Fibroblast of the conjunctiva (primary cell): ENCODE data around the gene TMEM181.
"Not testable (repeated sequence)": the region's sequence is repeated elsewhere in the genome, so short reads cannot be mapped to it uniquely, and the experiment has no call there.

ENCODE experiments used
- DNase-seq: peaks from one replicate; pipeline ENCODE4 v3.0.0-alpha.2; 2010; ENCODE audit warnings: low read depth

Gene TMEM181

DNA sequence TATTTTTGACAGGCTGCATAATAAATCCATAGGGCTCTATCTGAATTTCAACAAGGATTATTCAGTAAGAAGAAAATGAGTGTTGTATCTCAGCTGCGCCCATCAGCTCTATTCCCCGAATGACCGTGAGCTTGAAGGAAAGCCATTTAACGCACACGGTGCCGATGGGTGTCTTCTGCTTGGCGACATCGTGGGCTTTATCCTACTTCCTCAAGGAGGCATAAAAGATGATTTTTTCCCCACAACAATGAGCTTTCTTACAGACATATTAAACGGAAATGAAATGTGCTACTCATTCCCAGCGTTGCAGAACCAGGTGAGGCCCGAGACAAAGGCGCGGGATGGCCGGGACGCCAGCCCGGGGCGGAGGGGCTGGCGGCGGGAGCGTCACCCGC, 83.9 kb downstream of the TMEM181 start:
- no peak for DNase-seq

DNA sequence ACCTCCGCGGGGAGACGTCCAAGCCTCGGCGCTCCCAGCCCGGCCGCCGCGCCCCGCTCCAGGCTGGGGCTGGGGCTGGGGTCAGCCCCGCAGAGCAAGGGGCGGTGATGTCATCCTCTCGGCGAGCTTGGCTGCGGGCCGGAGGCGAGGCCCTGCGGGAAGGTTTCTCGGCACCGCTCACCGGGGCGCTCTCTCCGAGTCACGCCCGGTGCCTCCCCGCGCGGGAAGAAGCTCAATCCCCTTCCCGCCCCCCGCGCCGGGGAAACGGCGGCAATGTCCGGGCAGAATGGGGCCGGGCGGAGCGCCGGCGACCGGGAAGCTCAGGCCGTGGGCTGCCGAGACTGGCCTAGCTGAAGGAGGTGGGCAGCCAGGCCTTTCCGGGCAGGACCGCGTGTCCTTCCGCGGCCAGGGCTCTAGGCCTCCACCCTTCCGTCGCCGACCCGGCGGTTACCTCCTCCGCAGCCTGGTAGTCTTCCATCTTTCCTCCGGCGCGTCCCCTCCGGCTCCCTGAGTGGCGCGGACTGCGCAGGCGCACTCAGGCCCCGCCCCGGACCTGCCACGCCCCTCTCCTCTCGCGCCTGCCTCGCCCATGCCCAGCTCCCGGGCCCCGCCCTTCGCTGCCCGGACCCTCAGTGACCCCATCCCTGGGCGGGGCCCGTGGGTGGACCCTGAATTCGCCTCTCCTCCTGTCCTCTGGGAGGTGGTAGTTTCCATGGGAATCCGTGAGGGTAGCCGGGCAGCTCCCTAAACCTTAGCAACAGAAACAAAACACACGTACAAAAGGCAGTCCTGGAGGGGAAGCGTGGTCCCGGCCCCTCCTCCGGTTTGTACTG, 84.6 kb downstream of the TMEM181 start, which contains the start of gene DYNLT1:
Gene DYNLT1, minus strand, starts transcription at position 513 of the 833 bp plus-strand sequence. Its CDS starts 35 bp downstream, at position 478.
- DNase-seq, result peak; percentile 87

DNA sequence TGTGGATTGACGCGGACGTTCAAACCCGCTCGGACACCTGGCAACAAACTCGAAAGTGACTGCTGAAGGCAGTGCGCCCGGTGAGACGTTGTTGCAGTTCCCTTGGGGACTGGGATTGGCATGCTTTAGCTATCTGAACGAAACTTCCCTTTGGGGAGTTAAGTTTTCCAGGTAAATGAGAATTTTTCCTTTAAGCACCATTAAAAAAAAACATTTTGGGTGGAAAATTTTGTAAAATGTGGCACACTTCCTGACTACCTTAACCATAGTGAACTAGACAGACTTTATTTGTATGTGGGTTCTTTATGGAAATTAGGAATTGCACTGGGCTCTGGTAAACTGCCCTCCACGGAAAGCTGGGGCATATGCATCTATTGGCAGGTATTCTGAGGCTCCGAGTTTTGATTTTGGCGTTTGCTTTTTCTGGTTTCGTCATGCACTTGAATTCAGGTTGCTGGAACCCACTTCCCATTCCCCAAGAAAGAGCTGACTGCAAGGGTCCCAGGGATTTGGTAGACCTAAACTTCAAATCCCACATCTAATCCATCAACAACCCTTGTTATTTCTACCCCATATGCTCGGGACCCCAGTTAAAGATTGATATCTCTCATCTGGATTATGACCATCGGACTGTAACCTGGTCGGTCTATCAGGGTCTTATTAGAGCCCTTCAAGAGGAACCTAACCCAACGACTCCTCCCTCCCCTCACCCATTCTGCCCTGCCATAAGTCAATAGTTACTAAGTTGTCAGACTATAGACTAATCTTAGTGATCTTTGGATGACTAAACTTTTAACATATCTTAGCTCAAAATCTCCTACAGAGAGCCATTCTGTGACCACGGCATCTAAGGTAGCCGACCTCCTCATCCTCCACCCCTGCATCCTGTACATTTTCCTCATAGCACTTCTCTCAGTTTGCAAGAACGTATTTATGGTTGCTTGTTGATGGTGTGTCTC, 85.5 kb downstream of the TMEM181 start:
- DNase-seq, result no peak

DNA sequence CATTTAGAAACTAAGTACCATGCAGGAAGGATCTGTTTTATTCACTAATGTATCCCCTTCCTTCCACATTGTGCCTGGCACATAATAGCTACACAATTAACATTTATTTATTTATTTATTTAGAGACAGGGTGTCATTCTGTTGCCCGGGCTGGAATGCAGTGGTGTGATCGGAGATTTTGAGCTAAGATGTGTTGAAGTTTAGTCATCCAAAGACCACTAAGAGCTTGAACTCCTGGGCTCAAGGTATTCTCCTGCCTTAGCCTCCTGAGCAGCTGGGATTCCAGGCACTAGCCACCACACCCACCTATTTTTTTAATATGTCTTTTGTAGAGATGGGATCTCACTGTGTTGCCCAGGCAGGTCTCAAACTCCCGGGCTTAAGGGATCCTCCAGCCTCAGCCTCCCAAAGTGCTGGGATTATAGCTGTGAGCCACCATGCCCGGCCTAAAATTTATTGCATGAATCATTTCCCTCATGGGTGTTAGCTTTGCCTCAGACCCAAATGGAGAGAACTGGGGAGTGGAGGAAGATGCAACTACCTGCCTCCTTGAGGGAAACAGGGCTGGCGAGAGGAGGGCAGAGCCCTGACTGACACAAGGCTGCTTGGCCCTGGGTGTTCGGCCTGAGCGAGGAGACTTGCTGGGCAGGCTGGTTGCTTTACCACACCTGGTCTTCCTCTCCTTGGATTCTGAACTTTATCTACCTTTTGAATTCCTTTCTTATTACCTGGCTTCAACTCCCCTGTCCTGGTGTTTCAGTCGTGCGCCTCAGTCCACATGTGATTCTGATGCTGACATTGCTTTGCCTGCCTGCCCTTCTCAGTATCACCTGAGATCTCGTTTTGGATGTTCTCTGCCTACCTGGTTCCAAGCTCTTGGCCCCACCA, 86.4 kb downstream of the TMEM181 start:
- DNase-seq, result no peak

DNA sequence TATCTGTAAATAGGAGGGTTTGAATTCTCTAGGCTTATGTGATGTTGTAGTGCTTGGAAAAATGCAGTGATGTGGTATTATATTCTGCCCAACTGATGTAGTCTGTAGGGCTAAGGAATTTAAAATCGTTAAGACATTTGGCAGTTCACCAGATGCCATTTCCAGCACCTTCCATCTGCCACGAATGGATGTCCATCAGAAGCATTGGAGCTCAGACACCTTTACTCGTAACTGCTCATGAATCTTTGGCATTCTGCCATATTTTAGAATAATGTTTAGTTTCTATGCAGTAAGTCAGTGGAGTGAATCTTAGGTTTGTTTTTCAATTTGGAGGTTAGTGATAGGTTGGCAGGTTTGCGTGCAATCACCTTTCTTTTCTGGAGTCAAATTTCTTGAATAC, 87.6 kb downstream of the TMEM181 start:
- no peak for DNase-seq

DNA sequence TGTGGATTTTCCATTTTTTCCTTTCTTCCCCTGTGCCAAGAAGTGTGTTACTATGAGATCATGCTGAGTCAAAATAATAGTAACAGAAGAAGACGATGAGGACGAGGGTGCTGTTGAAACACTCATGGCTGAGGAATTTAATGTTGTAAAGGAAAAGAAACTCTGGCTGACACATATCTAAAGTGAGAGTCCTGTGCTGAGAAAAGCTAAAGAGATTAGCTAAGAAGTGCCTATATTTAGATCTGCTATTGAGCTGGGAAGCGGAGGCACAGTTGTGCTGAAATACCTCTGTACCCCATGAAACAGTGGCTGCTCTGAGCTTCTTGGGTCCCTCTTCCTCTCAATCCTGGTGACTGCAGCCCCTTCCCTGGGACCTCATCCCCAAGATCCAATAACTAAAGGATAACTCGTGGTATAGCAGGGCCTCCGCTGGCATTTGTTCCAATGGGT, 88.8 kb downstream of the TMEM181 start:
- peak; percentile 56 for DNase-seq

DNA sequence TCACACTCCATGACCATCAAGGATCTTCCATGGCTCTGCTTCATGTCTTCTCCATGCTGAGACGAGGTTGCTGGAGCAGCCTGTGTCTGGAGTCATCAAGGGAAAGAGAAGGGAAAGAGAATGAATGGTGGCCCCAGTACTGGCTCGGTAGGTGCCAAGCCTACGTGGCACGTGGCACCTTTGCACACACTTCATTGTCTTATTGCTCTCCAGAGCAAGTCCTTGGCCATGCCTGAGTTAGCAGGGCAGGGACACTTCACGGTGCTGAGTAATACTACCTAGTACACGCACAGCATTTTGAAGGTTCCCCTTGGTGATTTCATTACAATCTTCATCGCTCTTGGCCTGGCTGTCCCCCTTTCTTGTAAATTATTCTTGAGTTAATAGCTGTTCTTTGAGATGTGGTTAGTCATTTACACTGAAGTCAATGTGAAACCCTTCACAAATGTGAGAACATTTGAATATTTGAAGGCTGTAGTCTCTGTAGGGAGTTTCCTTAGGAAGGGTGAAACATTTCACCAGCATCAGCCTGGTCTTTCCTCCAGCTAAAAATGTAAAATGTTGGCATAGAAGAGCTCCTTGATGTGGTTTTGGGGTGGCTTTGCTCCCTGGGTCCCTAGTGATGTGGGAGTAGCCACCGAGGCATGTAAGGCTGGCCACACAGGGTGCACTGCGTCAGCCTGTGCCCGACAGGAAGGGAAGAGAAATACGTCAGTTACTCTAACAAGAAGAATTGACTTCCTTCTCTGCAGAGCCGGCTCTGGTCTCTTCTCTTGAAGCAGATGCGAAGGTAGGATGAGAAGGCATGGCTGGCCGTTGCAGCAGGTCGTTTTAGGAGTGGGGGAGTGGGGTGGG, 89.6 kb downstream of the TMEM181 start, which contains the start of gene SYTL3:
Gene SYTL3, plus strand, starts transcription at position 766 of the 855 bp plus-strand sequence. CDS start 13,215 bp downstream, outside the sequence.
- DNase-seq, result no peak

DNA sequence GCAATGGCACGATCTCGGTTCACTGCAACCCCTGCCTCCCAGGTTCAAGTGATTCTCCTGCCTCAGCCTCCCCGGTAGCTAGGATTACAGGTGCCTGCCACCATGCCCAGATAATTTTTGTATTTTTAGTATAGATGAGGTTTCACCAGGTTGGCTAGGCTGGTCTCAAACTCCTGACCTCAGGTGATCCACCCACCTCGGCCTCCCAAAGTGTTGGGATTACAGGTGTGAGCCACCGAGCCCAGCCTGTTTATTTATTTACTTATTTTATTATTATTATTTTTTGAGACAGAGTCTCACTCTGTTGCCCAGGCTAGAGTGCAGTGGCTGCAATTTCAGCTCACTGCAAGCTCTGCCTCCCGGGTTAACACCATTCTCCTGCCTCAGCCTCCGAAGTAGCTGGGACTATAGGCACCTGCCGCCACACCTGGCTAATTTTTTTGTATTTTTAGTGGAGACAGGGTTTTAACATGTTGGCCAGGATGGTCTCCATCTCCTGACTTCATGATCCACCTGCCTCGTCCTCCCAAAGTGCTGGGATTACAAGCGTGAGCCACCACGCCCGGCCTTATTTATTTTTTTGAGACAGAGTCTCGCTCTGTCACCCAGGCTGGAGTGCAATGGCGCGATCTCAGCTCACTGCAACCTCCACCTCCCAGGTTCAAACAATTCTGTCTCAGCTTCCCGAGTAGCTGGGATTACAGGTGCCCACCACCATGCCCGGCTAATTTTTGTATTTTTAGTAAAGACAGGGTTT, 92.3 kb downstream of the TMEM181 start:
- not testable (repeated sequence) for DNase-seq

DNA sequence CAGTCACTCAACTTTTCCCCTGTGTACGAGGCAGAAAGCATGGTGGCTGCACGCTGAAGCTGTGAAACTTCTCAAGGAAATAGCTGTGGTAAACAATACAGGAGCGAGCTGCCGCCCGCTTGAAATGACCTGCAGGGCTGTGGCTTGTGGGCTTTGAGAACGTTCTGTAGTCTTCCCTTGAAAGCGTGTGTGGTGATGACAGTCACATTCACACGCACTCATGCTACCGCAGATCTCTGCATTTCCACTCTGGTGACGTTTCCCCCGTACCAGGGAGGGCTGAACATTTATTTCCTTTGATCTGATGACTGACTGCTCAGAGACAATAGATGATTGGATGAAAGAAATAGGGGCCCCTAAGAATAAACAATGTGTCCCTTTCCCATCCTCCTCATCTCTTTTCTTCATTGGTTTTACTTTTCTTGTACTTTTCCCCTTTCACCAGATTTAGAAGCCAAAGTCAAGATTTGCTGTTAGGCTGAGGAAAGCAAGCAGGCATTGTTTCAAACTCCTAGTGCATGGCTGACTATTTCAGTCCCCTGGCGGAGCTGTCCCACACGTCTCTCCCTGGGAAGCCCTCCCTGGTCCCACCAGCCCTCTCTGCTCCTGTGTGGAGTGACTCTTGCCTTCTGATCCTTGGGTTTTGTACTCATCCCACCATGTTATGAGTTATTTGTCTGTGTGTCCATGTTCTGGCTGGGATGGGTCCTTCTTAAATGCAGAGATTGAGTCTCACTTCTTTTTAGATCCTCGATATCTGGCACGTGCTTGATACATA, 93.9 kb downstream of the TMEM181 start:
- no peak for DNase-seq

DNA sequence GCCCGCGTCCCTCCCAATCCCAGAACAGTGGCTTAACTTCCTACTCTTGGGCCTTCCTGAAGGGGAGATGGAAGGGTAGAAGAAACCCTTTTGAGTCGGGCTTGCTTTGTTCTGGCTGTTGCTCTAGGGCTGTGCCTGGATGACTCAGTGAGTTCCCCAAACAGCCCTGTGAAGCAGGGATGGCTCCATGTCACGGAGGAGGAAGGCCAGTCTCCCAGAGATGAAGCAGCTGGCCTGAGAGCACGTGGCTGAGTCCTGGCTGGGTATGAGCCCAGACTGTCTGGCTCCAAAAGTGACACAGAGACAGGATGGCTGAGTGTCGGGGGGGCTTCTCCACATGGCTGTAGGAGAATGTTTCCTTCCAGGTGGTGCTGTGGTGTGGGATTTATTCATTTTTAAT, 94.6 kb downstream of the TMEM181 start:
- no peak for DNase-seq

DNA sequence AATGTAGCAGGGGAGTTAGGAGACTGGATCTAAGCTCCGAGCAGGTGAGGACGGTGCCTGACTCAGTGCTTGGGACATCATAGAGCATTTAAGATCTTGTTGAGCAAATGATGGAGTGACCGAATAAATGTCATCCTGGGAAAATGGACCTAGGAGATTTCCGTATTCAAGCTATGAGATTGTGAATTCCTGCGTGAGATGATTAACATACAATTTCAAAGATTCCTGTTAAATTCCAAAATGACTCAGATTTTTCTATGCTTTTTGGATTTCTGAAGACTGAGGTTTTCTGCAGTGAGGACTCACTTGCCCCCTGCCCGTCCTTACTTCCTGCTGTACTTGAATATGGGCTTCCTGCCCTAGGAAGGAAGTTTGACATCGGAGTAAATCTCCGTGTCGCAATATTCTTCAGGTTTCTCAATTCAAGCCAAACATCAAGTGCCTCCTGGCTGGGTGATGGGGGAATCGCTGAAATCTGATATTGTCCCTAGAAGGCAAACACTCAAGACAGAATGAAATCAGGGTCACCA, 95.1 kb downstream of the TMEM181 start:
- no peak for DNase-seq

DNA sequence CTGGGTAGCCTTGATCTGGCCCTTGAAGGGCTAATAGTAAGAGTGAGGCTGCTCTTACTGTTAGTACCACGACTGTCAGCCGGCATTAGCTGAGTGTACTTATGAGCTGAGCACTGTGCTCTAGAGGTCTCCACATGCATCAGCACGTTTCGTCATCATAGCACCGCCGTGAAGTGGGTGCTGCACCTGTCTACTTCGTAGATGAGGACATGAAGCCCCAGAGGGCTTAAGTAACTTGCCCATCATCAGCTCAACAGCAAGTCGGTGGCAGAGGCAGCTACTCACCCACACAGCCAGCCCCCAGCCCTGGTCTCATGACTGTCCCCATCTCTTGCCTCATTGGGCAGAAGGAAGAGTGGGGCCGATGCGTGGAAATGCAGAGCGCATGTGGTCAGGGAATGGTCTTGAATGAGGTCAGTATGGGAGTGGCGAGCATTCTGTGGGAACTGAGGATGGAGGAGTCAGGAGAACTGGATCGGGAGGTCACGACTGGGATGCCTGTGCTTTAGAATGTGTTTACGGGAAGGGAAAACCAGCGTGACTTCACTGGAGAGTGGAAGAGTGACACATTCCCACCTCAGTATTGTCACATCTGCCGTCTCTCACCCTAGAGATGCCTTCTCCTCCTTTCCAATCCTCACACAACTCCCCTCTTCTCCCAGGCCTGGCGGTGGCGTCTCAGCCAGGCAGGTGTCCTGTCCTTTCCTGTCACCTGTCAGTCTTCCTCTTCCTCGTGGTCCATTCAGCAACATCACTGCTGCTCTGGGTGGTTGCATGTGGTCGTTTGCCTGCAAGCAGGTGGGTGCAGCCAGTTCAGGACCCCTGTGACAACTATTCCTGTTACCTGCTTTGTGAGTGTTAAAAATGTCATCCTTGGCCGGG, 95.9 kb downstream of the TMEM181 start:
- no peak for DNase-seq

DNA sequence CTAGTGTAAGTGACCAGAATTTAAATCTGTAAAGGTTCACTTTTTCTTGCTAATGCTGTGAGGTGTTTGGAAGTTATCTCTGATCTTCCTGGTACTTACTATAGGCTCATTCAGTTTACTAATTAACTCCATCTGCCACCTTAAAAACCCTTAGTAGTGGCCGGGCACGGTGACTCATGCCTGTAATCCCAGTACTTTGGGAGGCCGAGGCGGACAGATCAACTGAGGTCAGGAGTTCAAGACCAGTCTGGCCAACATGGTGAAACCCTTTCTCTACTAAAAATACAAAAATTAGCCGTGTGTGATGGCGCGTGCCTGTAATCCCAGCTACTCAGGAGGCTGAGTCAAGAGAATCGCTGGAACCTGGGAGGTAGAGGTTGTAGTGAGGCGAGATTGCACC, 97.1 kb downstream of the TMEM181 start:
- DNase-seq, result peak; percentile 47

DNA sequence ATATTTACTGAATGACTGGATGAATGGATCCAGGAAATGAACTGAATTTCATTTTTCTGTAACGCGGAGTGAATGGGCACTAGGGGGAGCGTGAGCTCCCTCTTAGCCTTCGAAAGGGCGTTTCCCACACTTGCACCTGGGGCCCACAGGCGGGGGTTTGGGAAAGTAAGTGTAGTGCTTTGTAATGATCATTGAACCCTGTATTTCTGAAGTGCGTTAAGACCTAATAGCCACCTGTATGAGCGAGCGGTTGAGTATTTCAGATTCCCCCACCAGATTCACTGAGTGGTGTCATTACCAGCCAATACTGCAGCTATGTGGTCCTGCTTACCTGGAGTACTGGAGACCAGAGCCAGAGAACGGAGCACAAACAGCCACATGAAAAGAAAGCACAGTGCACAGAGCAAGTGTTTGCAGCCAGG, 100.5 kb downstream of the TMEM181 start:
- no peak for DNase-seq

DNA sequence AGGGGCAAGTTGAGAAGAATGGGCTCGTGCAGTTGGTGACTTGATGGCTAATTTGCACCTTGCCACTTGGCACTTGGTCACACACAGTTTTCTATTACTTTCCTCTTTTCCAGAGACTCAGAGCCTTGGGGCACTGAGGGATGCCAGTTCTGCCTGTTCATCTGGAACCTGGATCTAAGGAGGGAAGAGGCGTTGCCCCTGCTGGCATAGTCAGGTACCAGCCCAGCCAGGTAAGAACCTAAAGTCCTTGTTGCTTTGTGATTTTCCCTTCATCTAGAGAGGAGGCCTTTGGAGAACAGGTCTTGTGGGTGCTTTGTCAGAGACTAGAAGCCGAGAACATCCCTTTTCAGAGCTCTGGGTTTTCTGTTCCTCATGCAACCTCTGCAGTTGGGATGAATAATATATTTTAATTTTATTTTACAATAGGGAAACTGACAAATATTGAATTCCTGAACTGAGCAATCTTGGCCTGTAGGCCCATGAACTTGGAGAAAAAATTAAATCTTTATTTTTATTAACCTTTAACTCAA, 101.3 kb downstream of the TMEM181 start:
- DNase-seq, result no peak

DNA sequence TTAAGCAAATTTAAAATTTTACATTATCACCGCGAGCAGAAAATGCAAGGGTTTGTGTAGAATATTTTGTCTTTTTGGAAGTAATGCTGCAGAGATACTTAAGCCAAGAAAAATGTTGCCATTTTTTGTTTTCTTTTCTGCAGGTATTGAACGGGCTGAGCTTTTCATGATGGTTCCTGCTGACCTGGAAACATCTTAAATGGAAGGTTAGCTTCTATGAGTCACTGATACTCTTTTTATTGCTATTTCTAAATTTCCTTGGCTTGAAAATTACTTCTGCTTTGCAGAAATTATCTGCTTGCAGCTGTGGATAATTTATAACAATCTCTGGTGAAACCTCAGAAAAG, 102.7 kb downstream of the TMEM181 start:
- DNase-seq, result no peak

DNA sequence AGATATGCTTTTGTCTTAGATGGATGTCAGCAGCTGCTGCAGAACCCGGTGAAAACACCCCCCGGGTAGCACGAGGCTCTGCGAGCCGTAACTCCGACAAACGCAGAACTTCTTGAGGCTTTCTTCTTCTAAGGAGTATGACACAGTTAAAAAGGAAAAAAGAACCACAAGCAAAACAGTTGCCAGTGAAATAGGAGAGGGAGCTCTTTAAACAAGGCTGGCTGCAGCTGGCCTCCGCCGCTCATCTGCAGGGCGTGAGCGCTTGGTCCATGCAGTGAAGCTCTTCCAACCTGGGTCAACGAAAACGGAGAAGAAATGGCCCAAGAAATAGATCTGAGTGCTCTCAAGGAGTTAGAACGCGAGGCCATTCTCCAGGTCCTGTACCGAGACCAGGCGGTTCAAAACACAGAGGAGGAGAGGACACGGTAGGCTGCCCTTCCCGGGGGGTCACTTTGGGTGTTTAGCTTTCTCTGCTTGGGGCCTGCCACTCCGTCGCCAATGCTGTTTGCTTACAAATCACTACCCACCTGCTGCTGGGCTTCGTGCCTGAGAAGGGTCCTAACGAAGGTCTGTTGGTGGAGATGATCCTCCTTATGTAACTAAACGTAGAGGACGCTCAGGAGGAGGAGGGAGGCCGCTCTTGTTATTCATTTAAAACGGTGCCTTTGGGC, 103.2 kb downstream of the TMEM181 start:
- no peak for DNase-seq
